ENCODE results near the gene ELMO2.
"Not testable (repeated sequence)": the region's sequence is repeated elsewhere in the genome, so short reads cannot be mapped to it uniquely, and the experiment has no call there.

ELMO2 gene

DNA sequence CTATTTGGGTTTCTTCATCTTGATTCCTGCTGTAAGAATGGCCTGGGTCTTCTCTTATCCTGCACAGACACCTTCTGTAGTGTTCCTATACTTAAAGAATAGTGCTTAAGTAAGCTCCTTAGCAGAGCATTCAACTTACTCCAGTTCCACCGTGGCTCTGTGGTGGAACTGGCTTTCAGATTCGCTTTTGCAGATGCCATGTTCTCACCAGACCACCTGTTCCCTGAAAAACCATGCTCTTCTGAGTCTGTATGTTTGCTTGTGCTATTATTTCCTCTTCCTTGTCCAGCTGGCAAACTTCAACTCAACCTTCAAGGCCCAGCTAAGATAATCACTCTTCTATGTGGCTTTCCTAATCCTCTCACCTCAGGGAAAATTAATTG, 4.9 kb downstream of the ELMO2 start:
- no peak for DNase-seq

DNA sequence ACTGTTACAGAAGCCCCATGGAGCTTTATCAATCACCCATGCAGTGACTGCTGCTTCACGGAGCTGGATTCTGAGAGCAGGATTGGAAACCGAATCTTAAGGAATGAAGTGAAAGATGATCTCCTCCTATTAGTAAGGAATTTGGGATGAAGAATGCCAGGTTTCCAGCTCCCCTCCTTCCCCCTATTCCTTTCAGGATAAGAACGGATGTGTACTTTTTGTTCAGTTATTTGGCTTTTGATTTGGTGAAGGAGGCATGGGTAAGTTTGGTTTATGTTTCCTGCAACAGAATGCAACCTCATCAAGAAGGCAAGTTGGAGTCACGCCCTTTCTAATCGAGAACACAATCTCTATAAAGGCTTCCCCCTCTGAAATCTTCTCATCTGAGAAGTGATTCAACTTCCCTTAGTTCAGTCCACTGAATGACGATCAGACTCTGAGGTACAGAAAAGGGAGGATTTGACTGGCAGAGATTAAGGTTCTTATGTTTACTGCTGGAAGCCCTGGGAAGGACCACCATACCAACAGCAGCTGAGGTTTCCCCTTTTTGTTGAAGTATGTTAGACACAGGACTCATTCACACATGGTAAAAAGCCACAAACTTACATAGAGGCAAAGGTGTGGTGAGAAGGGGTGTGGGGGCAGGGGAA, 5.5 kb downstream of the ELMO2 start:
- no peak for DNase-seq

- DNase-seq, result no peak
These were observed 6.2 kb downstream of the ELMO2 start for GRCh38 chr20:46400253-46400652.

DNA sequence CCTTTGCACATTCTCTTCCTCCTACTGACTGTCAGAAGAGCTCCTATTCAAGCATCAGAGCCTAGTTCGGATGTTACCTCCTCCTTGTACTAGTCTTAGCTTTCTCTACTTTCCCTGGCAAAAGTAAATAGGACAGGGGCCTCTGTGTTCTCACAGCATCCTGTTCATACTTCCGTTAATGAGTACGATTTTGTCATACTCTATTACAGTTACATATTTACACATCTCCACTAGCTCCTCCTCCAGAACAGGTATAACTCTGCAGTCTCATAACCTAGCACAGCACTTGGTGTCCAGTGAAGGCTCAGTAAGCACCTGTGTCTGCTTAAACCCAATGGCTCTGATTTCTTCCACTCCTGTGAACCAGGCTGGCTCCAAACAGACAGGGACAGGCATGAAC, 7.0 kb downstream of the ELMO2 start:
- no peak for DNase-seq

- DNase-seq, result no peak
These were observed 7.5 kb downstream of the ELMO2 start for GRCh38 chr20:46398963-46399362.

- no peak for DNase-seq
These were observed 10.2 kb downstream of the ELMO2 start for GRCh38 chr20:46396052-46396740.

GRCh38 chr20:46394872-46395760, 11.3 kb downstream of the ELMO2 start:
- no peak for DNase-seq

DNA sequence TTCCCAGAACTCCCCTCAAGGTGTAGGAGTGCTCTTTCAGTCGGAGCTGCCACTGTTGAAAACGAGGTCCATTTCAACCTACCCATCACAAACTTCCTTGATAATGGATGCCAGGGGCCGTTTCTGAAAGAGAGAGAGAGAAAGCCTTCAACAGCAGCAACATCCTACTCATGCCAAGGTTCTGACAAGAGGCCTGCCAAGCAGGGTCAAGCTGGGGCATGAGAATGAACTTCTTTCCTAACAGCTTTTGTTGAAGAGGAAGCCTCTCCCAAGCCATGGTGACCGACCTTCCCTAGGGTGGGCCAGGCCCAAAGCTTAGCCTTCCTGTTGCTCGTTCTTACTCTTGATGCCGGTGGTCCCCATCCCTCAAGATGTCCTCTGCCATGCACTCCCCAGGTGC, 12.4 kb downstream of the ELMO2 start:
- no peak for DNase-seq

DNA sequence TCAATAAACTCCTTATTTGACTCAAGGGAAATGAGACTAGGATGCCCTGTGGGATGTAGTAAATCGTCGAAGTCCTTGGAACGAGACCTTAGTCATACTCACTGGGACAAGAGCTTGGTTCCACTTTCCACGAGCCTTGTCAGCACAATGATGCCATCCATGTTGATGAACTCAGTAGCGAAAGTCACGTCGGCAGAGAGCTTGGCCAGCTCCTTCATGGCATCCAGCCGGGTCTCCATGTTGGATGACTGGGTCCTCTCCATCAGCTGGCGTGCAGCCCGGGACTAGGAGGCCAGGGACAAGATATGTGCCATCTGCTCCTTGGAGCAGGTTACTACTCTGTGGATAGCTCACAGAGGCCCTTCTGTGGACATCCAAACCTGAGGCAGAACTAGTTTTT, 17.5 kb downstream of the ELMO2 start:
- no peak for DNase-seq

GRCh38 chr20:46388201-46388836, 18.1 kb downstream of the ELMO2 start:
- no peak for DNase-seq

DNA sequence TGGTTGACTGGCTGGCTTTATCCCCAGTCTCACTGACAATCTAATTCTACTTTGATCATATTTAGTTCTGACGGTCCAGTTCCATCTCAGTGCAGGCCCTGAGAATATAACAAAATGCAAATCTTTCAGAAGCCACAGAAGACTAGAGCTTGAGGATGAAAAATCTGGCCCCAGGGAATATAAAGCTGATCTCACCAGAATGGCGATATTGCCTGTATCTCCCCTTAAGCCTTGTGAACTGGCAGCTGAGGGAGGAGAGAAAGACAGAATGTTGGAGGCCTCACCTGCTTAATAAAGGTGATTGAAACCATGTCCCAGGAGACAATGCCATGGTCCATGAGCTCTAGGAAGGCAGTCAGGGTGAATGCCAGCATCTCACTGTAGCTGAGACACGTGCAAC, 19.4 kb downstream of the ELMO2 start:
- not testable (repeated sequence) for DNase-seq

DNA sequence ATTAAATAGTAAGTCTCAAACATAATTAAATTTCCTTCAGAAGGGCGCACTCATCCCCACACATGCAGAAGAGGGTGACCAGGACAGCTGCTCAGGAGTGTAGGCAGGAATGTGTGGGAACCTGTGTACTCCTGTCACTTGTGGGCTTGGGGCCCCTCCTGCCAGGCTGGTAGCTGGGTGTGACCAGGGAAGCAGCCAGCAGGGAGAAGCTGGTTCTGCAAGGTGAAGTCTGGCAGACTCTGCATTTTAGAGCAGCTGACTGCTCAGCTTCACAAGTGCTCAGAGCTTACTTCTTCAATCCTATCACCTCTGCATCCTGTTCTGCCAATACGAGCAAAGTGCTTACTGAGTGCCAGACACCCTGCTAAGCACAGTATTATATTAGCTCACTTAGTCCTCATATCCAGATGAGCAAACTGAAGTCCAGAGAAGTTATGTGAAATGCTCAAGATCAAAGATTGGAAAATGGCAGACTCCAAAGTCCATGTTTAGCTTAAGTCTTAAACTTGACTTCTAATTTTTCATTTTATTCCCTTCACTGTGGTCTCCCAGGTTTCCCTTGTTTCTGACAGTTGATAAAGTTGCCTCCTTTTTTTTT, 27.9 kb downstream of the ELMO2 start:
- no peak for DNase-seq

DNA sequence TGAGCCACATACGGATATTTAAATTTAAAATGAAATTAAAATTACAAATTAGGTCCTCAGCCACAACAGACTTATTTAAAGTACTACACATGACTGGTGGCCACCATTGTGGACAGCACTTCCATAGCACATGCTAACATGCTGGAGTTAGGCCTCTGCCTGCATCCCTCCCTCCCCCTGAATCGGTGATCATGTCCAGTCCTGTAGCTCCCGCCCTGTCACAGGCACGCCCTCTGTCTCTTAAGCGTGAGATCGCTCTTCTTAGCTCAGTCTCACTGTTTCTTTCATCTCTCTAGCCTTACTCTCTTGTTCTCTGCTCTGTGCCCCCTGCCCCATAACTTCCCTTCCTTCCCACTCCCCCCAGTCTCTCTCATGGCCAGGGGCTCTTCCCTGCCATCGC, 28.9 kb downstream of the ELMO2 start:
- DNase-seq, result no peak

GRCh38 chr20:46376196-46376785, 30.1 kb downstream of the ELMO2 start:
- DNase-seq, result no peak

GRCh38 chr20:46375771-46376170, 30.6 kb downstream of the ELMO2 start:
- DNase-seq, result no peak

DNA sequence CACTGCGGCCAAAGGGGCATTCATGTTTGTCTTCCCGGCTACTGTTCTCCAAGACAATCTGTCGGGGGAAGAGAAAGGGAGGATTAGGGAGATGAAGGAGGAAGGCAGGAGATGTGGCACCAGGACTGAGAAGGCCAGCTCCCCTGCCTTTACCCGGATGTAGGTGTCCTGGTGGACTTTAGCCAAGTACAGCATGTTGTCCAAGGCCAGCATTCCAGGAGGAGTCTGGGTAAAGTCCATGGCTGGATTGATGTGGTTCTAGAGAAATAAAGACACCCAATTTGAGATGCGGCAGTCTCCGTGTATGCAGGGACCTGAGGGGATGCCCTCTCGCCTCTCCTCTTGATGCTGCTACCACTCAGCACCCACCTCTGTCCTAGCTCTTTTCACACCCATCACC, 32.0 kb downstream of the ELMO2 start:
- DNase-seq, result no peak

DNA sequence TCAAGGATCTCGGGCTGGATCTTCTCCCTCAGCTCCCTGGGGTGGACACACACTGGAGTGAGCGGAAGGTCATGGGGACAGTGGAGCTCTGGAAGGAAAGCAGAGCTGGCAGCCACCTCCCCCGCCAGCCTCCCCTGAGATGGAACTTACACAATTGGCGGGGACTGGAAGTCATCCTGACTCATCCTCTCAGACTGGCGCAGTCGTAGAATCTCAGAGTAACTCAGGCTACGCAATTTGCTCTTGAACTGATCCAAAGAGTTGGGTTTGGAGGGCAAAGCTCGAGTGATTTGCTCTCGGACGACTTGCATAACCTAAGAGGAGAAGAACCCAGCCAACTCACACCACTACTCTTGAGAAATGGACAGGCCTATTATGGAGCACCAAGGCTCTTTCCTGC, 34.8 kb downstream of the ELMO2 start:
- DNase-seq, result no peak

GRCh38 chr20:46368902-46369268, 37.5 kb downstream of the ELMO2 start:
- DNase-seq, result no peak

- no peak for DNase-seq
These were observed 38.2 kb downstream of the ELMO2 start for GRCh38 chr20:46367967-46368901.

DNA sequence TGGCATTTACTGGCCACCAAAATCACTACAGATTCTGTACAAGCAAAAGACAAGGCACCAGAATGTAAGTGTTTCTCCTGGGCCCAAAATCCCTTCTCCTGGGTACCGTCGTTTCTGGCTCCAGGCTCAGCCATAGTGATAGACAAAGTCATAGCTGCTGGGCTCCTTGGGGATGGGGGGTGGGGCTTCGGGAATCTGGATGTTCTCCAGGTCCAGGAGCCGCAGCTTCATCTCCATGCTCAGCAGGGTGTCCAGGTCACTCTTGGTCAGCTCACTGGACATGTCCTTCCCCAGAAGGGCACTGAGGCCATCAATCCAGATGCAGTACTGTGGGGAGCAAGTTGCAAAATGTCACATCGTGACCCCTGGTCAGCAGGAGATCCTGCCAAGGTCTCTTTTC, 39.2 kb downstream of the ELMO2 start:
- no peak for DNase-seq

GRCh38 chr20:46366826-46367225, 39.6 kb downstream of the ELMO2 start:
- DNase-seq, result no peak
